H1 (cell line): ENCODE data around the gene SPRYD3.

Source experiments
- EZH2 ChIP-seq: fragments of 200-600 bp; sonication (generic); IDR thresholded peaks from 2 replicates; pipeline ENCODE4 v1.7.1; 2012; ENCODE audit warnings: low read depth, mild to moderate bottlenecking, moderate library complexity, low read length, inconsistent platforms; ENCODE audit not compliant: severe bottlenecking
- POLR2A ChIP-seq, 2 experiments: IDR thresholded peaks; 1 replicate in 1 of 2; 2 replicates in 1 of 2; pipeline ENCODE4 v1.6.1; 2011; ENCODE audit warnings: low read depth in 2 of 2, low read length in 2 of 2, mild to moderate bottlenecking in 2 of 2; ENCODE audit errors: control extremely low read depth in 1 of 2
- SP1 ChIP-seq: IDR thresholded peaks from 2 replicates; pipeline ENCODE4 v1.6.1; 2011; ENCODE audit warnings: low read depth, low read length
- USF2 ChIP-seq: IDR thresholded peaks from 2 replicates; pipeline ENCODE4 v1.6.1; 2011; ENCODE audit warnings: low read length, improper control_type of control experiment
- ZNF274 ChIP-seq: IDR thresholded peaks from 2 replicates; pipeline ENCODE4 v1.7.0; 2012; ENCODE audit warnings: low read length, borderline replicate concordance; ENCODE audit errors: extremely low read depth
- TF ChIP-seq, protein P1 (sequence below), 3 experiments: IDR thresholded peaks; 1 replicate in 2 of 3; 2 replicates in 1 of 3; pipeline versions ENCODE4 v1.5.1 to v1.6.1; 2011; ENCODE audit warnings: low read length in 3 of 3, mild to moderate bottlenecking in 3 of 3, inconsistent platforms in 2 of 3, low read depth in 1 of 3, moderate library complexity in 1 of 3; ENCODE audit not compliant: insufficient read depth in 1 of 3; ENCODE audit errors: control extremely low read depth in 1 of 3
- TF ChIP-seq, protein P2 (sequence below): IDR thresholded peaks from 2 replicates; pipeline ENCODE4 v1.6.1; 2012; ENCODE audit warnings: inconsistent platforms

DNA sequence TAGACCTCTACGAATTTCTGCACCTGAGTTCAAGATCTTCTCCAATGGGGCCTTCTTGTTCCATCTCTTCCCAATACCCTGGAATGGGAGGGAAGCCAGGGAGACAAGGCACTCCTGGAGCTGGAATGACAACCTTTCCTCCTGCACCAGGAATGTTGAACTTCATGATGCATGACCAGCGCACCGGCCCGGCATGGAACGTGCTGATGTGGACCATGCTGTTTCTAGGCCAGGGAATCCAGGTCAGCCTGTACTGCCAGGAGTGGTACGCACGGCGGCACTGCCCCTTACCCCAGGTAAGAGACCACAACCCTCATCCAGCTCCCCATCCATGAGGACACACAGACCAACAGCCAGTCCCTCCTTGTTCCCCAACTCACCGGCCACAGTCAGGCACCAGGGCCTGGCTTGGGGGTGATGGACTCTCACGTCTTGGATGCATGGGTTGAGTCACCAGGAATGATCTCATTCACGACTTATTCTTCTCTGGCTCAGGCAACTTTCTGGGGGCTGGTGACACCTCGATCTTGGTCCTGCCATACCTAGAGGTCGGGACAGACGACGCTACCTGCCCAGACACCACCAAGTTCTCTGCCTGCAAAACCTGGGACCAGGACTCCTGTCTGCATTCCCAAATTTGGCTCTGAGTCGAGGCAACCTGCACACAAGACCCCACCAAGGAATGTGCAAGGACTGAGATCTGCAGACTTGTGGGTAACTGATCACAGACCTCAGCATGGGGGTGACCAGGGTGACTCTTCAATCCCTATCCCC is 44.6 kb upstream of the SPRYD3 start:
- TF ChIP-seq POLR2A (IDR thresholded peaks at IDR 0.05; ENCODE audit: control extremely low read depth in 1 of 2, low read depth in 2 of 2, low read length in 2 of 2) = no peak
- TF ChIP-seq, protein P1, sequence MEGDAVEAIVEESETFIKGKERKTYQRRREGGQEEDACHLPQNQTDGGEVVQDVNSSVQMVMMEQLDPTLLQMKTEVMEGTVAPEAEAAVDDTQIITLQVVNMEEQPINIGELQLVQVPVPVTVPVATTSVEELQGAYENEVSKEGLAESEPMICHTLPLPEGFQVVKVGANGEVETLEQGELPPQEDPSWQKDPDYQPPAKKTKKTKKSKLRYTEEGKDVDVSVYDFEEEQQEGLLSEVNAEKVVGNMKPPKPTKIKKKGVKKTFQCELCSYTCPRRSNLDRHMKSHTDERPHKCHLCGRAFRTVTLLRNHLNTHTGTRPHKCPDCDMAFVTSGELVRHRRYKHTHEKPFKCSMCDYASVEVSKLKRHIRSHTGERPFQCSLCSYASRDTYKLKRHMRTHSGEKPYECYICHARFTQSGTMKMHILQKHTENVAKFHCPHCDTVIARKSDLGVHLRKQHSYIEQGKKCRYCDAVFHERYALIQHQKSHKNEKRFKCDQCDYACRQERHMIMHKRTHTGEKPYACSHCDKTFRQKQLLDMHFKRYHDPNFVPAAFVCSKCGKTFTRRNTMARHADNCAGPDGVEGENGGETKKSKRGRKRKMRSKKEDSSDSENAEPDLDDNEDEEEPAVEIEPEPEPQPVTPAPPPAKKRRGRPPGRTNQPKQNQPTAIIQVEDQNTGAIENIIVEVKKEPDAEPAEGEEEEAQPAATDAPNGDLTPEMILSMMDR (IDR thresholded peaks at IDR 0.05; ENCODE audit: control extremely low read depth in 1 of 3, insufficient read depth in 1 of 3, low read depth in 1 of 3, low read length in 3 of 3) = no peak
- no peak for TF ChIP-seq ZNF274
- TF ChIP-seq EZH2 = no peak
- no peak for TF ChIP-seq SP1
- TF ChIP-seq, protein P2, sequence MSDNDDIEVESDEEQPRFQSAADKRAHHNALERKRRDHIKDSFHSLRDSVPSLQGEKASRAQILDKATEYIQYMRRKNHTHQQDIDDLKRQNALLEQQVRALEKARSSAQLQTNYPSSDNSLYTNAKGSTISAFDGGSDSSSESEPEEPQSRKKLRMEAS = no peak
- no peak for TF ChIP-seq USF2
